B cell (primary cell): ENCODE measurements around the gene FGF5.

Experiments used
- EZH2 ChIP-seq: IDR thresholded peaks from 2 replicates; pipeline ENCODE4 v1.6.1; 2012; ENCODE audit warnings: borderline replicate concordance, low read depth, mild to moderate bottlenecking, moderate library complexity, low read length; ENCODE audit not compliant: insufficient read depth, poor library complexity, severe bottlenecking
- TF ChIP-seq, protein P1 (sequence below): fragments of 200-600 bp; IDR thresholded peaks from one replicate; pipeline ENCODE4 v1.8.0; 2022; ENCODE audit warnings: antibody characterized with exemption, mild to moderate bottlenecking

DNA sequence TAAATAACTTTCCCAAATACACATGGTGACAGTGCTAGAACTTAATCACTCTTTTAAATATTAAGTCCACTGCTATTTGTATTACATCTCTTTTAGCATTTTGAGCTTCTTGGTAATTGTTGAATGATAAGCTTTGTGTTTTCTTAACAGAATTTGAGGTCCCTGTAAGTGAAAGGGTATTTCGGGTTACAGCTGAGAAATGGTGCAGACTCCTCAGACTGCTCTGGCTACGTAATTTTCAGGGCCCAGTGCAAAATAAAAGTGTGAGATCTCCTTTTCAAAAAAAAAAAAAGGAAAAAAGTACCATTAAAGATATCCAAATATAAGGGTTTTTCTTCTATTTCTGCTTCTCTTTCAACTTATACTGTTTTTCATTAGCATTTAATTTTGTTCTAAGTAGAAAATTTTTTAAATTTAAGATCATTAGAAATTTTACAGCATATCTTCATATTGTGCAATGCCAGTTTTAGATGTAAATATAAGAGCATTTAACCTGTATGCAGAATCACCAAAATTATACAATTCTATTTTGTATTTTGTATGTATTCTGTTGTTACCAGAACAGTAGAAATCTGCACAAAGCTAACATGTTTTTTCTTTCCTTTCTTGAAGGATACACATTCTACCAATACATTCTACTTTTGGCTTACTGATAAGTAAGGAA, 33.6 kb upstream of the FGF5 start:
- TF ChIP-seq EZH2, result no peak
- TF ChIP-seq, protein P1, sequence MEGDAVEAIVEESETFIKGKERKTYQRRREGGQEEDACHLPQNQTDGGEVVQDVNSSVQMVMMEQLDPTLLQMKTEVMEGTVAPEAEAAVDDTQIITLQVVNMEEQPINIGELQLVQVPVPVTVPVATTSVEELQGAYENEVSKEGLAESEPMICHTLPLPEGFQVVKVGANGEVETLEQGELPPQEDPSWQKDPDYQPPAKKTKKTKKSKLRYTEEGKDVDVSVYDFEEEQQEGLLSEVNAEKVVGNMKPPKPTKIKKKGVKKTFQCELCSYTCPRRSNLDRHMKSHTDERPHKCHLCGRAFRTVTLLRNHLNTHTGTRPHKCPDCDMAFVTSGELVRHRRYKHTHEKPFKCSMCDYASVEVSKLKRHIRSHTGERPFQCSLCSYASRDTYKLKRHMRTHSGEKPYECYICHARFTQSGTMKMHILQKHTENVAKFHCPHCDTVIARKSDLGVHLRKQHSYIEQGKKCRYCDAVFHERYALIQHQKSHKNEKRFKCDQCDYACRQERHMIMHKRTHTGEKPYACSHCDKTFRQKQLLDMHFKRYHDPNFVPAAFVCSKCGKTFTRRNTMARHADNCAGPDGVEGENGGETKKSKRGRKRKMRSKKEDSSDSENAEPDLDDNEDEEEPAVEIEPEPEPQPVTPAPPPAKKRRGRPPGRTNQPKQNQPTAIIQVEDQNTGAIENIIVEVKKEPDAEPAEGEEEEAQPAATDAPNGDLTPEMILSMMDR, result no peak
